Ovary (tissue), 3 donors: ENCODE data around the gene COMMD8.

ENCODE experiments used
- POLR2A ChIP-seq: fragments of 450-650 bp; IDR thresholded peaks from one replicate; pipeline ENCODE4 v1.6.1; 2017; ENCODE audit warnings: antibody characterized with exemption, mild to moderate bottlenecking, moderate library complexity
- TF ChIP-seq, protein P1 (sequence below), 3 donors: fragments of 450-650 bp in 2 of 3; fragments of 200-600 bp in 1 of 3; IDR thresholded peaks; one replicate each; pipeline versions ENCODE4 v1.5.1 to v1.8.0; 2016 to 2022; ENCODE audit warnings: antibody characterized with exemption in 3 of 3, mild to moderate bottlenecking in 1 of 3
- donor health status: DM: no; HTN: no; CAD: no.

DNA sequence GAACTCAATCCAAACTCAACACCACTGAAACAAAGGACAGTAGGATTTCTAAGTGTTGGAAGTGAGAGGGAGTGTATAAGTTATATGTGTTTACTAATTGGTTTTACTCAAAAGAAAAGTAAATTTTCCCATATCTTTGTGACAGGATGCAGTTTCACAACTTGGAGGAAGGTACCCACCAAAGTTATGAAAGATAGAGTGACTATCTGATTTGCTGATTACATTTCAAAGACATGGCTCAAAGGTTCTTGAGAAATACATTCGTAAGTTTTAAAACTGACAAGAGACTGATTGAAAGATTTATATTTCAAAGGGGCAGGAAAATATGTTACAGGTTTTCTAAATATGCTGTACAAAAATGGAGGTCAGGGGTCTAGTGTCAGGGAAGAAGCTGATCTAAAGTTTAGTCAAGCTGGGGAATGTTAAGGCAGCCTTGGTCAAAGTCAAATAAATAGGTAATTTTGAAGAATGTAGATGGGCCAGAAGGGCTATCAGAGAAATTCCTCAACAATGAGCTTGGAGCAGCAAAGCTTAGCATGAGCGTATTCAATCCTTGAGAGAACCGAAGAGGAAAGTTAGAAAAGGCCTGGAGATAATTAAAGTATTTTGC, 9.7 kb upstream of the COMMD8 start:
- TF ChIP-seq, protein P1, sequence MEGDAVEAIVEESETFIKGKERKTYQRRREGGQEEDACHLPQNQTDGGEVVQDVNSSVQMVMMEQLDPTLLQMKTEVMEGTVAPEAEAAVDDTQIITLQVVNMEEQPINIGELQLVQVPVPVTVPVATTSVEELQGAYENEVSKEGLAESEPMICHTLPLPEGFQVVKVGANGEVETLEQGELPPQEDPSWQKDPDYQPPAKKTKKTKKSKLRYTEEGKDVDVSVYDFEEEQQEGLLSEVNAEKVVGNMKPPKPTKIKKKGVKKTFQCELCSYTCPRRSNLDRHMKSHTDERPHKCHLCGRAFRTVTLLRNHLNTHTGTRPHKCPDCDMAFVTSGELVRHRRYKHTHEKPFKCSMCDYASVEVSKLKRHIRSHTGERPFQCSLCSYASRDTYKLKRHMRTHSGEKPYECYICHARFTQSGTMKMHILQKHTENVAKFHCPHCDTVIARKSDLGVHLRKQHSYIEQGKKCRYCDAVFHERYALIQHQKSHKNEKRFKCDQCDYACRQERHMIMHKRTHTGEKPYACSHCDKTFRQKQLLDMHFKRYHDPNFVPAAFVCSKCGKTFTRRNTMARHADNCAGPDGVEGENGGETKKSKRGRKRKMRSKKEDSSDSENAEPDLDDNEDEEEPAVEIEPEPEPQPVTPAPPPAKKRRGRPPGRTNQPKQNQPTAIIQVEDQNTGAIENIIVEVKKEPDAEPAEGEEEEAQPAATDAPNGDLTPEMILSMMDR (IDR thresholded peaks at IDR 0.05) = no peak
- TF ChIP-seq POLR2A = no peak
